Measurements from ENCODE around the gene SAFB2.

Gene SAFB2

GRCh38 chr19:5560156-5560555 is 62.4 kb downstream of the SAFB2 start:
- TF ChIP-seq, protein P1, sequence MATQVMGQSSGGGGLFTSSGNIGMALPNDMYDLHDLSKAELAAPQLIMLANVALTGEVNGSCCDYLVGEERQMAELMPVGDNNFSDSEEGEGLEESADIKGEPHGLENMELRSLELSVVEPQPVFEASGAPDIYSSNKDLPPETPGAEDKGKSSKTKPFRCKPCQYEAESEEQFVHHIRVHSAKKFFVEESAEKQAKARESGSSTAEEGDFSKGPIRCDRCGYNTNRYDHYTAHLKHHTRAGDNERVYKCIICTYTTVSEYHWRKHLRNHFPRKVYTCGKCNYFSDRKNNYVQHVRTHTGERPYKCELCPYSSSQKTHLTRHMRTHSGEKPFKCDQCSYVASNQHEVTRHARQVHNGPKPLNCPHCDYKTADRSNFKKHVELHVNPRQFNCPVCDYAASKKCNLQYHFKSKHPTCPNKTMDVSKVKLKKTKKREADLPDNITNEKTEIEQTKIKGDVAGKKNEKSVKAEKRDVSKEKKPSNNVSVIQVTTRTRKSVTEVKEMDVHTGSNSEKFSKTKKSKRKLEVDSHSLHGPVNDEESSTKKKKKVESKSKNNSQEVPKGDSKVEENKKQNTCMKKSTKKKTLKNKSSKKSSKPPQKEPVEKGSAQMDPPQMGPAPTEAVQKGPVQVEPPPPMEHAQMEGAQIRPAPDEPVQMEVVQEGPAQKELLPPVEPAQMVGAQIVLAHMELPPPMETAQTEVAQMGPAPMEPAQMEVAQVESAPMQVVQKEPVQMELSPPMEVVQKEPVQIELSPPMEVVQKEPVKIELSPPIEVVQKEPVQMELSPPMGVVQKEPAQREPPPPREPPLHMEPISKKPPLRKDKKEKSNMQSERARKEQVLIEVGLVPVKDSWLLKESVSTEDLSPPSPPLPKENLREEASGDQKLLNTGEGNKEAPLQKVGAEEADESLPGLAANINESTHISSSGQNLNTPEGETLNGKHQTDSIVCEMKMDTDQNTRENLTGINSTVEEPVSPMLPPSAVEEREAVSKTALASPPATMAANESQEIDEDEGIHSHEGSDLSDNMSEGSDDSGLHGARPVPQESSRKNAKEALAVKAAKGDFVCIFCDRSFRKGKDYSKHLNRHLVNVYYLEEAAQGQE (IDR thresholded peaks at IDR 0.05; ENCODE audit: insufficient read depth in 1 of 2, low read depth in 2 of 2, low read length in 2 of 2): no peak
- no peak for TF ChIP-seq TAF1 (IDR thresholded peaks at IDR 0.05; ENCODE audit: borderline replicate concordance, insufficient read depth, low read length)
- TF ChIP-seq FOXP2 (optimal IDR thresholded peaks at IDR 0.05; ENCODE audit: borderline replicate concordance, extremely low read depth, extremely low read length, insufficient read depth): no peak
- TF ChIP-seq POLR2AphosphoS5 (IDR thresholded peaks at IDR 0.05; ENCODE audit: low read depth, low read length): no peak
- no peak for TF ChIP-seq SIN3A (IDR thresholded peaks at IDR 0.05; ENCODE audit: borderline replicate concordance, insufficient read depth, low read length)

- no peak for TF ChIP-seq FOXP2 (optimal IDR thresholded peaks at IDR 0.05; ENCODE audit: borderline replicate concordance, extremely low read depth, extremely low read length, insufficient read depth)
- TF ChIP-seq POLR2AphosphoS5 (IDR thresholded peaks at IDR 0.05; ENCODE audit: low read depth, low read length): no peak
- TF ChIP-seq, protein P1 (IDR thresholded peaks at IDR 0.05; ENCODE audit: insufficient read depth in 1 of 2, low read depth in 2 of 2, low read length in 2 of 2): no peak
- TF ChIP-seq SIN3A (IDR thresholded peaks at IDR 0.05; ENCODE audit: borderline replicate concordance, insufficient read depth, low read length): no peak
- no peak for TF ChIP-seq TAF1 (IDR thresholded peaks at IDR 0.05; ENCODE audit: borderline replicate concordance, insufficient read depth, low read length)
Measured at GRCh38 chr19:5559804-5560133, 62.8 kb downstream of the SAFB2 start.

GRCh38 chr19:5558101-5558621 is 64.4 kb downstream of the SAFB2 start:
- TF ChIP-seq, protein P1 (IDR thresholded peaks at IDR 0.05; ENCODE audit: insufficient read depth in 1 of 2, low read depth in 2 of 2, low read length in 2 of 2): no peak
- TF ChIP-seq POLR2AphosphoS5 (IDR thresholded peaks at IDR 0.05; ENCODE audit: low read depth, low read length) (no peak), FOXP2 (optimal IDR thresholded peaks at IDR 0.05; ENCODE audit: borderline replicate concordance, extremely low read depth, extremely low read length, insufficient read depth) (no peak), SIN3A (IDR thresholded peaks at IDR 0.05; ENCODE audit: borderline replicate concordance, insufficient read depth, low read length) (no peak), TAF1 (IDR thresholded peaks at IDR 0.05; ENCODE audit: borderline replicate concordance, insufficient read depth, low read length) (no peak)

- TF ChIP-seq TAF1 (IDR thresholded peaks at IDR 0.05; ENCODE audit: borderline replicate concordance, insufficient read depth, low read length) (no peak), FOXP2 (optimal IDR thresholded peaks at IDR 0.05; ENCODE audit: borderline replicate concordance, extremely low read depth, extremely low read length, insufficient read depth) (no peak), POLR2AphosphoS5 (IDR thresholded peaks at IDR 0.05; ENCODE audit: low read depth, low read length) (no peak), SIN3A (IDR thresholded peaks at IDR 0.05; ENCODE audit: borderline replicate concordance, insufficient read depth, low read length) (no peak)
- TF ChIP-seq, protein P1 (IDR thresholded peaks at IDR 0.05; ENCODE audit: insufficient read depth in 1 of 2, low read depth in 2 of 2, low read length in 2 of 2): no peak
Measured at GRCh38 chr19:5557691-5558090, 64.9 kb downstream of the SAFB2 start.

GRCh38 chr19:5554828-5555227 is 67.7 kb downstream of the SAFB2 start:
- TF ChIP-seq TAF1 (IDR thresholded peaks at IDR 0.05; ENCODE audit: borderline replicate concordance, insufficient read depth, low read length) (no peak), SIN3A (IDR thresholded peaks at IDR 0.05; ENCODE audit: borderline replicate concordance, insufficient read depth, low read length) (no peak)

Data from PFSK-1 (cell line).